ENCODE data around the gene TSPAN5. TPM values are rescaled to one million over a fixed set of nuclear protein-coding genes. Genes with fewer than 3 reads are reported as not detected.

The TSPAN5 gene
- total RNA-seq, 6 experiments from 2014 or later = 59.6 to 75.4 (median 67.6) TPM

DNA sequence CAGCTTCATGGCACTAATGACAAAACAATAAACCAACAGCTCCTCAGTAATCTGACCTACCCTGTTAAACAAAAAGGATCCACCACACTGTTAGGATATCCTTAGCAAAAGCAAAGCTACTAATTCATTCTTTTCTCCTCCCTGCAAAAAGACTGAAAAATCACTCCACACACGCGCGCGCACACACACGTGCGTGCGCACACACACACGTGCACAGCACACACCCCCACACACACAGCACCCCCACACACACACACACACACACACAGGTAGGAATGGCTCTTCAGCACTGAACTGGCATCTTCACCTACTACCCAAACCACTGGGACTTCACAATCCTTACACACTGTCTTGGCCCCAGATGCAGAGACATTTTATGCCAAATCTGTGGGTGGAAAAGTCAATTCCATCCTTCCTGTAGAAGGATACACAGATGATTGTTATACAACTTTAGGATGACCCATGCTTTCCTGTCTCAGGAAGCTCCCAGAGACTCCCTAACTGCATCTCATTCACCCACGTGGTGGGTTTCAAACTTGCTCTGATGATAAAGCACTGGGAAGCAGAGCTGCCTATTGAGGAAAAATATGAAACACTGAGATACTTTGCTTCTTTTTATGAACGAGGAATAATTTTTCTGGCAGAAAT lies 102.5 kb downstream of the TSPAN5 start:
- Mint-ChIP-seq H3K27ac (peak overlapping the region; percentile 59), H3K36me3 (ENCODE audit: low read depth) (peaks cover 28% of the 10 kb centered on the region), H3K4me1 (ENCODE audit: low read depth) (peaks cover 76% of the 10 kb centered on the region), H3K9me3 (no peaks in the 10 kb centered on the region), H3K4me3 (no peak overlapping the region), H3K27me3 (ENCODE audit: insufficient read depth) (peaks cover 2% of the 10 kb centered on the region; the same call in 1 of the 2 replicates)
- no peak for DNase-seq
- TF ChIP-seq, protein P1, sequence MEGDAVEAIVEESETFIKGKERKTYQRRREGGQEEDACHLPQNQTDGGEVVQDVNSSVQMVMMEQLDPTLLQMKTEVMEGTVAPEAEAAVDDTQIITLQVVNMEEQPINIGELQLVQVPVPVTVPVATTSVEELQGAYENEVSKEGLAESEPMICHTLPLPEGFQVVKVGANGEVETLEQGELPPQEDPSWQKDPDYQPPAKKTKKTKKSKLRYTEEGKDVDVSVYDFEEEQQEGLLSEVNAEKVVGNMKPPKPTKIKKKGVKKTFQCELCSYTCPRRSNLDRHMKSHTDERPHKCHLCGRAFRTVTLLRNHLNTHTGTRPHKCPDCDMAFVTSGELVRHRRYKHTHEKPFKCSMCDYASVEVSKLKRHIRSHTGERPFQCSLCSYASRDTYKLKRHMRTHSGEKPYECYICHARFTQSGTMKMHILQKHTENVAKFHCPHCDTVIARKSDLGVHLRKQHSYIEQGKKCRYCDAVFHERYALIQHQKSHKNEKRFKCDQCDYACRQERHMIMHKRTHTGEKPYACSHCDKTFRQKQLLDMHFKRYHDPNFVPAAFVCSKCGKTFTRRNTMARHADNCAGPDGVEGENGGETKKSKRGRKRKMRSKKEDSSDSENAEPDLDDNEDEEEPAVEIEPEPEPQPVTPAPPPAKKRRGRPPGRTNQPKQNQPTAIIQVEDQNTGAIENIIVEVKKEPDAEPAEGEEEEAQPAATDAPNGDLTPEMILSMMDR (IDR thresholded peaks at IDR 0.05) = no peak

DNA sequence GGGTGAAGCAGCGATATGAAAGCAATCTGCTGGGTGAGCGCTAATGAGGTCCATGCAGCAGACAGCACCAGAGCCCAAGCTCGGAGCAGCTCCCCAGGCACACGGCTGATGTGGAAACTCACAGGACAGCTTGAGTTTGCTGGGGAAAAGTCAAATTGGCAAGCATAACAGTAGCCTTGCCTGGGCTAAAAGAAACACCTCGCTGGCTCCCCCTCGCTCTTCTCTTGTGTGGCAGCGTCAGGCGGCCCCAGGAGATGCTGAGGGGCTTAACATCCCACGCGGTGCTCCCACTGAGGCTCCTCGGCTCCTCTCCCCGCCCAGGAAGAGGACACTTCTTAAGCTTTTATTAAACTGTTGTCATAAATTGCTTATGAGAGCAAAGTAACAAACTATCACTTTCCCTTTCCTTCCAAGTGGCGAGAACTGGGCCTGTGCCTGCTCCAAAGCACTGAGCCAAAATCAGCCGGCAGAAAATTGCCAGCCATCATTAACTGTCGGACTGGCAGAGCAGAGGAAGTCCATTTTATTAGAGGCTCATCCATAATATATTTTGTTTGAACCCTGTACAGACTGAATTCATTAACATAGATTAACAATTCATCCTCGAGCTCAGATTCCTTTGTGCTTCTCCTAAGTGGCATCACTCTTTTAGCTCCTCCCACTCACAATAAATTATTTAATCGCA lies 111.4 kb downstream of the TSPAN5 start:
- peak overlapping the region; percentile 97 for H3K27ac Mint-ChIP-seq

DNA sequence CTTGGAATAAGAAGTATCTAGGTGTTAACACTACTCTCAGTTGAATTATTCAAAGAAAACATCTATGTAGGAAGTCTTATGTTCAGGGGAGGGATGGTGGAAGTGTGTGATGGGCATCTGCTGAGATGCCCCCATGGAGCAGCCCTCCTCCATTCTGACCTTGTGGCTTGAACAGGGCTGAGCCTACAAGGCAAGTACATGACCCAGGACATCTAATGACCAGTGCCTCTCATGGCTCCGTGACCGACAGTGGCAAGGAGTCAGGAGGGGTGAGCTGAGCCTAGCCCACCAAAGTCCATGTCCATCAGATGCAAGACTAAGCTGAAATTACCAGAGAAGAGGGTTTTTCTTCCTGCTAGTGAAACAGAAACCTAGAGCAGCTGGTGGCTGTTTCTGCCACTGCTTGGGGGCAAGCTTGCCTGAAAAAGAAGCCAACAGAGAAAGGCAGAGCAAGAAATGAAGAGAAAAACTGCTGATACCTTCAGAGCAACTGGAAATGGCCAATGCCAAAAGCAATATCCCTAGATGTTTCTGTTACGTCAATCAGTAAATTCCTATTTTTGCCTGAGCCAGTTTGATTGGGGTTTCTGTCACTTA lies 113.5 kb downstream of the TSPAN5 start:
- H3K27me3 Mint-ChIP-seq (ENCODE audit: insufficient read depth) = no peaks in the 10 kb centered on the region; the same call in 1 of the 2 replicates
- no peaks in the 10 kb centered on the region for H3K9me3 Mint-ChIP-seq
- no peak overlapping the region for H3K4me3 Mint-ChIP-seq
- peaks cover 14% of the 10 kb centered on the region for H3K36me3 Mint-ChIP-seq (ENCODE audit: low read depth)
- no peak for DNase-seq
- no peak overlapping the region for H3K27ac Mint-ChIP-seq
- H3K4me1 Mint-ChIP-seq (ENCODE audit: low read depth) = peaks cover 41% of the 10 kb centered on the region
- TF ChIP-seq, protein P1 (IDR thresholded peaks at IDR 0.05) = no peak

More for the DNA sequence above, 111.4 kb downstream of the TSPAN5 start:
- TF ChIP-seq, protein P1 (IDR thresholded peaks at IDR 0.05) = peak; percentile 47; the same call in 1 of the 2 replicates
- peak overlapping the region; percentile 90 for H3K4me3 Mint-ChIP-seq
- no peaks in the 10 kb centered on the region for H3K9me3 Mint-ChIP-seq
- peaks cover 51% of the 10 kb centered on the region for H3K4me1 Mint-ChIP-seq (ENCODE audit: low read depth)
- H3K36me3 Mint-ChIP-seq (ENCODE audit: low read depth) = peaks cover 33% of the 10 kb centered on the region
- DNase-seq = peak; percentile 48
- peaks cover 2% of the 10 kb centered on the region; the same call in 1 of the 2 replicates for H3K27me3 Mint-ChIP-seq (ENCODE audit: insufficient read depth)

DNA sequence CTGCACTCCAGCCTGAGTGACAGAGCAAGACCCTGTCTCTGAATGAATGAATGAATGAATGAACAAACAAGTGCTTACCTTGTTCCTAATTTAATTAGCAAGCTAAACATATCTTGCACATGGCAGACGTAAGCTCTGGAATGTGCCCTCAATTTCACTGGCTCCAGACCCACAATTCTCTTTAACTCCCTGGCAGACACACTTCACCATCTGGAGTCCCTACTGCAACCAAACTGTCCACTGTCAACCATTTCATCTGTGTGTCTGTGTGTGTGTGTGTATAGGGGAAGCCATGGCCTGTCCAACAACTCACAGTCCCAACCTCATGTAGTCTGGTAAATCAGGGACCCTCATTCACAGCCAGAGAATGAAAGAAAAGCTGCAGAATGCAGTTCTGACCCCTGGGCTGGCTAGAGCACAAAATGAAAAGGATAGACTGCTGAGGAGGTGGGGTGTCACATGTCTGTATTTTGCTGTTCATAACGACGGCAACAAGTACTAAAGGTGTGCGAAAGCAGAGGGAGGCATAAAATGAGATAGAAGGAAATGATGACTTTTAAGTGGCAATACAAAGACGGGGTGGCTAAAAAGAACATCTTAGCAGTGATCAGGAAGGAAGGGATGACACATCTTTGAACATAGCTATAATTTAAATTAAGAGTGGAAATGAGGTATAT lies 114.1 kb downstream of the TSPAN5 start:
- Mint-ChIP-seq H3K27me3 (ENCODE audit: insufficient read depth) (no peaks in the 10 kb centered on the region), H3K36me3 (ENCODE audit: low read depth) (peaks cover 8% of the 10 kb centered on the region; the same call in 1 of the 2 replicates), H3K27ac (no peak overlapping the region), H3K4me1 (ENCODE audit: low read depth) (peaks cover 45% of the 10 kb centered on the region), H3K9me3 (no peaks in the 10 kb centered on the region), H3K4me3 (no peak overlapping the region)
- no peak for DNase-seq
- TF ChIP-seq, protein P1 (IDR thresholded peaks at IDR 0.05) = no peak

DNA sequence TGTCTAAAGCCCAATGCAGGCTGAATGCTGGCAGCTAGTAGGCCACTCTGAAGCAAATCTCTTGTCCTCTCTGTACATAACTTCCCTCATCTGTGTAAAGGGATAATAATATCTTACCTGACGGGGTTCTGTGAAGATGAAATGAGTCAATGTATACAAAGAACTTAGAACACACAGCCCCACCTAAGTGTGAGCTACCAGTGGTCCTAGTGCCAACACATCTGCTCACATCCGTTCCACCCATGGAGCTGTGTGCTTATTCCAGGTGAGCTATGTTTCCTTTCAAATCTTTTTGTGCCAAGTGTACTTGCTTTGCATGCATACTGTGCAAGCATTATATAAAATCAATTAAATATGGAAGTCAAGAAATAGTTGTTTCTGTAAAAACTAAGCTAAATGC lies 116.4 kb downstream of the TSPAN5 start:
- Mint-ChIP-seq H3K27me3 (ENCODE audit: insufficient read depth) (no peaks in the 10 kb centered on the region), H3K4me1 (ENCODE audit: low read depth) (peaks cover 36% of the 10 kb centered on the region), H3K9me3 (no peaks in the 10 kb centered on the region), H3K4me3 (no peak overlapping the region), H3K27ac (no peak overlapping the region), H3K36me3 (ENCODE audit: low read depth) (peaks cover 17% of the 10 kb centered on the region)
- no peak for DNase-seq
- TF ChIP-seq, protein P1 (IDR thresholded peaks at IDR 0.05) = no peak

Measured in HFFc6 (cell line).